SU-DHL-6 (cell line): ENCODE data around the gene CPZ.

Experiments used
- H2AFZ ChIP-seq: fragments of 200-600 bp; sonication (generic); 2 replicates; pipeline ENCODE4 v1.6.1; 2014; ENCODE audit warnings: low read depth, mild to moderate bottlenecking, moderate library complexity, mixed read lengths, antibody characterized with exemption, low read length; ENCODE audit not compliant: severe bottlenecking
- H3F3A ChIP-seq: fragments of 200-600 bp; shearing (Covaris generic); 2 replicates; pipeline ENCODE4 v1.6.0; 2016; ENCODE audit warnings: antibody characterized with exemption, mild to moderate bottlenecking; ENCODE audit not compliant: insufficient read depth
- H3K27ac ChIP-seq: fragments of 200-600 bp; sonication (generic); 2 replicates; pipeline ENCODE4 v1.5.1; 2016; ENCODE audit warnings: low read depth, mild to moderate bottlenecking, low read length, moderate library complexity, mixed read lengths
- H3K27me3 ChIP-seq: fragments of 200-600 bp; sonication (generic), shearing (Covaris generic); 2 replicates; pipeline ENCODE4 v1.6.0; 2014; ENCODE audit warnings: mild to moderate bottlenecking, low read length
- H3K36me3 ChIP-seq: fragments of 200-600 bp; sonication (generic); 2 replicates; pipeline ENCODE4 v1.6.1; 2014; ENCODE audit warnings: mild to moderate bottlenecking, low read length, mixed read lengths
- H3K4me2 ChIP-seq: fragments of 300-600, 200-600 bp; shearing (Covaris generic), sonication (generic); 2 replicates; pipeline ENCODE4 v1.6.0; 2014; ENCODE audit warnings: low read length, low read depth, mild to moderate bottlenecking; ENCODE audit not compliant: poor library complexity, severe bottlenecking
- H3K4me3 ChIP-seq: fragments of 200-600 bp; sonication (generic); 2 replicates; pipeline ENCODE4 v1.5.1; 2014; ENCODE audit warnings: antibody characterized with exemption, low read length, mild to moderate bottlenecking, mixed read lengths; ENCODE audit not compliant: insufficient read depth, poor library complexity, severe bottlenecking
- H3K79me2 ChIP-seq: fragments of 200-600 bp; sonication (generic); 2 replicates; pipeline ENCODE4 v1.6.1; 2014; ENCODE audit warnings: mild to moderate bottlenecking, low read length, moderate library complexity; ENCODE audit not compliant: insufficient read depth
- H3K9ac ChIP-seq: fragments of 200-600 bp; sonication (generic); 2 replicates; pipeline ENCODE4 v1.7.0; 2014; ENCODE audit warnings: mild to moderate bottlenecking, low read length
- H3K9me2 ChIP-seq: fragments of 200-600 bp; sonication (generic); replicated peaks from 2 replicates; pipeline ENCODE4 v1.6.1; 2014; ENCODE audit warnings: low read length; ENCODE audit not compliant: insufficient read depth
- H3K9me3 ChIP-seq: fragments of 200-600 bp; sonication (generic); 2 replicates; pipeline ENCODE4 v1.6.1; 2014; ENCODE audit warnings: low read length, mixed read lengths; ENCODE audit not compliant: insufficient read depth
- H4K20me1 ChIP-seq: fragments of 200-600 bp; sonication (generic); 2 replicates; pipeline ENCODE4 v1.6.1; 2014; ENCODE audit warnings: low read depth, mild to moderate bottlenecking, antibody characterized with exemption, low read length, moderate library complexity, mixed read lengths
- CTCF ChIP-seq: fragments of 200-600 bp; sonication (generic); IDR thresholded peaks from one replicate; pipeline ENCODE4 v1.5.1; 2017; ENCODE audit warnings: antibody characterized with exemption, mild to moderate bottlenecking, low read length, moderate library complexity; ENCODE audit not compliant: insufficient read depth, poor library complexity, severe bottlenecking
- EZH2phosphoT487 ChIP-seq: fragments of 200-600 bp; sonication (generic), shearing (Covaris generic); conservative IDR thresholded peaks from 2 replicates; pipeline ENCODE4 v1.6.1; 2018; ENCODE audit warnings: mild to moderate bottlenecking, antibody characterized with exemption, low read length, moderate library complexity, mixed read lengths

Gene CPZ

GRCh38 chr4:8552024-8552423, 40.5 kb upstream of the CPZ start:
- no peaks in the 10 kb centered on the region for H3F3A ChIP-seq
- H3K4me2 ChIP-seq: no peak overlapping the region
- H3K36me3 ChIP-seq: no peaks in the 10 kb centered on the region
- no peak overlapping the region for H3K4me3 ChIP-seq
- no peaks in the 10 kb centered on the region for H4K20me1 ChIP-seq
- H2AFZ ChIP-seq: no peak overlapping the region
- H3K79me2 ChIP-seq: no peaks in the 10 kb centered on the region
- no peaks in the 10 kb centered on the region for H3K9me2 ChIP-seq
- TF ChIP-seq EZH2phosphoT487 (no peak), CTCF (no peak)
- H3K9me3 ChIP-seq: no peaks in the 10 kb centered on the region
- no peak overlapping the region for H3K27ac ChIP-seq
- H3K27me3 ChIP-seq: no peaks in the 10 kb centered on the region
- H3K9ac ChIP-seq: no peak overlapping the region

GRCh38 chr4:8552581-8553205, 39.9 kb upstream of the CPZ start:
- no peaks in the 10 kb centered on the region for H4K20me1 ChIP-seq
- H3K27ac ChIP-seq: no peak overlapping the region
- H2AFZ ChIP-seq: no peak overlapping the region
- no peaks in the 10 kb centered on the region for H3K9me3 ChIP-seq
- no peak for TF ChIP-seq CTCF
- no peak for TF ChIP-seq EZH2phosphoT487
- no peak overlapping the region for H3K4me3 ChIP-seq
- H3K4me2 ChIP-seq: no peak overlapping the region
- H3K9ac ChIP-seq: no peak overlapping the region
- H3K9me2 ChIP-seq: no peaks in the 10 kb centered on the region
- no peaks in the 10 kb centered on the region for H3K36me3 ChIP-seq
- no peaks in the 10 kb centered on the region for H3K27me3 ChIP-seq
- H3F3A ChIP-seq: no peaks in the 10 kb centered on the region
- no peaks in the 10 kb centered on the region for H3K79me2 ChIP-seq

- no peaks in the 10 kb centered on the region for H3F3A ChIP-seq
- no peak overlapping the region for H3K4me3 ChIP-seq
- H2AFZ ChIP-seq: no peak overlapping the region
- H3K9ac ChIP-seq: no peak overlapping the region
- H3K36me3 ChIP-seq: no peaks in the 10 kb centered on the region
- H3K27me3 ChIP-seq: no peaks in the 10 kb centered on the region
- no peaks in the 10 kb centered on the region for H4K20me1 ChIP-seq
- TF ChIP-seq CTCF (no peak), EZH2phosphoT487 (no peak)
- no peaks in the 10 kb centered on the region for H3K79me2 ChIP-seq
- H3K27ac ChIP-seq: no peak overlapping the region
- H3K4me2 ChIP-seq: no peak overlapping the region
- no peaks in the 10 kb centered on the region for H3K9me2 ChIP-seq
- H3K9me3 ChIP-seq: no peaks in the 10 kb centered on the region
These were observed 39.3 kb upstream of the CPZ start for GRCh38 chr4:8553216-8553615.
